GM21717 (cell line): ENCODE results near the gene CDKN3.
"Not testable (repeated sequence)": the region's sequence is repeated elsewhere in the genome, so short reads cannot be mapped to it uniquely, and the experiment has no call there.

ENCODE experiments used
- ATAC-seq: cut with Tn5 transposase; IDR thresholded peaks from one replicate; pipeline ENCODE4 v1.9.1; 2021; ENCODE audit warnings: mild to moderate bottlenecking, moderate library complexity; ENCODE audit not compliant: unreplicated experiment

The CDKN3 gene

DNA sequence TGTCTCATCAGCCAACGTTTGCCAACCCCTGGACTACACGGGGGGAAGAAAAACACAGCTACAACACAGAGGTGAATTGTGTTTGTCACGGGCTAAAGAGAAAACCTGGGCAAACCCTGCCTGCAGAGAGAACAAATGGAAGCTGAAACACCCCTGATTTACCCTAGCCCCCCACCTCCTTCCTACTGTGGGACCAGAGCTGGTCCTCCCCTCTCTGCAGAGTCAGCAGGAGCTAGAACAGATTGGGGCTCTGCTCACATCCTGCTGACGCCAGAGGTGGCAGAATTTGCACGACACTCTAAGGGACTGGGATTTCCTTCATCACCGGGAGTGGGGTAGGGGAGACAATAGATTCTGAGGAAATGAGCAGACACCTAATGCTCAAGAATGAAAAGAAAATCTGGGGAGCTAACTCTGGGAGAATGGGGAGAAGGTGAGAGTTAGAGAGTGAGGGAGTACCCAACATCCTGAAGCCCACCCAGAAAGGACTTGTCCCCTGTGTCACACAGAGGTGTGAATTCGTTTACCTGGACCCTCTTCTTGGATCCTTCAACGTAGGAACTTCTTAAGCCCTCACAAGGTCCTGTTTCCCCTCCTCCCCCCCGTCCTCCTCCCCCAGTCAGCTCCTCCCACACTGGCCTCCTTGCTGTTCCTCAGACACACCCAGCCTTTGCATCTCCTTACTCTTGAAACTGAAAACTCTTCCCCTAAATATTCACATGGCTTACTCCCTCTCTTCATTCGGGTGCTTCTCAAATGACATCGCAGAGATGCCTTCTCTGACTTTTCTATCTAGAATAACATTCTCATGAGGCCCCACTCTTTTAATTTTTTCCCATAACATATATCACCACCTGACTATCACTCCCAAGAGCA, 26.2 kb upstream of the CDKN3 start:
- no peak for ATAC-seq

DNA sequence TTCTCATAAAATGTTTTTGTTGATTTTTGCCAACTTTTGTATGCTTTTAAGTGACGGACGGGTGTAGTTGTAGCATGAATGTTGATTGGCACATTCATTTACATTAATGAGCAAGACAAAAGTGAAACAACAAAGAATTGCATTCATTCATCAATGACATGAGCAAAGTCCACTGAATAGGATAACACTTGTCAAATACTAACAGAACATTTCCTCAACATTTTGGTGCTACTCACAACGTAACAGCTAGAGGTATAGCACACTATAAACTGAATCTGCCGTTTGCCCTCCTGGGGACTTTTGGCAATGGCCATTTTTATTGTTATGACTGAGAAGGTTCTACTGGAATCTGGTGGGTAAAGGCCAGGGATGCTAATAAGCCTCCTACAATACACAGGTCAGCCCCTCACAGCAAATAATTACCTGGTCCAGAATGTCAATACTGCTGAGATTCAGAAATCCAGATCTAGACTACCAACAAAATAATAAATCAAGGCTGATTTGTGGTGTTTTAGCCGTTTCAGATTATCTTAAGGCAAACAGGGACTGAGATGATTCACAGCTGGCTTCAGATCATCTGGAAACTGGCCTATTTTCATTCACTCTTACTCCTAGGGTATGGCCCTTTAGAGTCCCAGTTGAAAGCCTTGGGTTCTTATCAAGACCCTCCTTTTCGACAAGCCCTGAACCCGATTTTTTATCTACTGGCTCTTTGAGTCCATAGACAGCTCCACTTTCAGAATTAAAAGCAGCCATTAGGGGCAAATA, 22.5 kb upstream of the CDKN3 start:
- ATAC-seq, result no peak

DNA sequence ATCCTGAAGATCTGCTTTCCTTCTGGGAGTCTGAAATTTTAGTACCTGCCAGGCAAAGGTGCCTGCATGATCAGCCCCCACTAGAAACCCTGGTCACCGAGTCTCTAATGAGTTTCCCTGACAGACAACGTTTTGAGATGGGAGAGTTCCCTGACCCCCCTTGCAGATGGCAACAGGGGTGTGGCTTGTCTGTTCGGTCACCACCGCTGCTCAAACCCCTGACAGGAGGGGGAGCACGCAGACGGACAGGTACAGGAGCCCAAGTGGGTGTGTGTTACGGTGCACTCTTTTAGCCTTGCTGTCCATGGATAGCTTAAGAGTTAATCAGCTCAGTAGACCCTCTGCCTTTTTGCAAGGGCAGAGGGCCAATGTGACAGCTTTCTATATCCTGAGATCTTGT, 19.3 kb upstream of the CDKN3 start:
- no peak for ATAC-seq

DNA sequence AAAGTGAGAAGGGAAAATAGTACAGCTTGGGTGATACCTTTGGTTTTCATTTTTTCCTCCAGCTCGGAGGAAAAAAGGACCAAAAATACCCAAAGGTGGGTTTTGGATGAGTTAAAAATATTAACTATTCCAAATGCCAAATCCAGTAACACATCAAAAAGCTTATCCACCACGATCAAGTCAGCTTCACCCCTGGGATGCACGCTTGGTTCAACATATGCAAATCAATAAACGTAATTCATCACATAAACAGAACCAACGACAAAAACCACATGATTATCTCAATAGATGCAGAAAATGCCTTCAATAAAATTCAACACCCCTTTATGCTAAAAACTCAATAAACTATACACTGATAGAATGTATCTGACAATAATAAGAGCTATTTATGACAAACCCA, 17.9 kb upstream of the CDKN3 start:
- ATAC-seq, result not testable (repeated sequence)

DNA sequence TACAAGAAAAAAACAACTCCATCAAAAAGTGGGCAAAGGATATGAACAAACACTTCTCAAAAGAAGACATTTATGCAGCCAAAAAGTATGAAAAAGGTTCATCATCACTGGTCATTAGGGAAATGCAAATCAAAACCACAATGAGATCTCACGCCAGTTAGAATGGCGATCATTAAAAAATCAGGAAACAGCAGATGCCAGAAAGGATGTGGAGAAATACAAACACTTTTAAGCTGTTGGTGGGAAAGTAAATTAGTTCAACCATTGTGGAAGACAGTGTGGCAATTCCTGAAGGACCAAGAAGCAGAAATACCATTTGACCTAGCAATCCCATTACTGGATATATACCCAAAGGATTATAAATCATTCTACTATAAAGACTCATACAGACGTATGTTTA, 16.2 kb upstream of the CDKN3 start:
- not testable (repeated sequence) for ATAC-seq

DNA sequence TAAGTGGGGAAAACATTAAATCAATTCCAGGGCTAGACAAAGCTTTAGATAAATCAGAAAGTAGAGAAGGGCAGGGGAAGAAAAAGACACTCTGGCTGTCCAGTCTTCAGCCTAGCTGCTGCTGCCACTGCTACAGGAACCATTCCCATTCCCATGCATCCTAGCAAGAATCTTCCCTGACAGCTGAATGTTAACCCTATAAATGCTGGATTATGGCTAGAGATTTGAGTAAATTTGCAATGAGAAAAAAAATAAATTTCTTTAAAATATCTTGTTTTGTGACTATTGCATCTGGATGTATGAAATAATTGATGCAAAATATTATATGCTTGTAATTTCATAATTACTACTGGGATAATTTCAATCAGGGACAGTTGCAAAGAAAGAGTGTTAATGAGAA, 15.0 kb upstream of the CDKN3 start:
- ATAC-seq, result no peak

DNA sequence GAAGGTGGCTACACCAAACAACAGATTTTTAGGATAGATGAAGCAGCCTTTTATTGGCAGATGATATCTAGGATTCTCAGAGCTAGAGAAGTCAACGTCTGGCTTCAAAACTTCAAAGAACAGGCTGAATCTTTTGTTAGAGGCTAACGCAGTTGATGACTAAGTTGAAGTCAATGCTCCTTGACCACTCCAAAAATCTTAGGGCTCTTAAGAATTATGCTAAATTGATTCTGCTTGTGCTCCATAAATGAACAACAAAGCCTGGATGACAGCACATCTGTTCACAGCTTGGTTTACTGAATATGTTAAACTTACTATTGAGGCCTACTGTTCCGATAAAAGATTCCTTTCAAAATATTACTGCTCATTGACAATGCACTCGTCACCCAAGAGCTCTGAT, 13.0 kb upstream of the CDKN3 start:
- ATAC-seq, result no peak

DNA sequence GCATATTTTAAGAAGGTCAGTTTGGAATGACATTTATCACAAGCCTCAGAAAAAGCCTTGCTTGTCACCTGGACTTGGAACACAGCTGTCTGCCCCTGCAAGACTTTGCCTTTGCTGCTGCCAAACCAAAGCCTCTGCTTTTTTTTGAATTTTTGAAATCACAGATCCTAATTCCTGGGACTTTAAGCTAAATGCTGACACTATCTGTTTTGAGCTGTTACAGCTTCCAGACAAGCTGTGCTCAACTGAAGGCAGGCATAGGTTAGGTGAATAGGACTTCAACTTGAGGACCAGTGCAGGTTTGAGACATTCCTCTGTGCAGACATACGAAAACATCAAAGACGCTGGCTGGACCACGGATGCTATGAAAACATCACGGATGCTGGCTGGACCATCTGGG, 11.3 kb upstream of the CDKN3 start:
- ATAC-seq, result no peak

DNA sequence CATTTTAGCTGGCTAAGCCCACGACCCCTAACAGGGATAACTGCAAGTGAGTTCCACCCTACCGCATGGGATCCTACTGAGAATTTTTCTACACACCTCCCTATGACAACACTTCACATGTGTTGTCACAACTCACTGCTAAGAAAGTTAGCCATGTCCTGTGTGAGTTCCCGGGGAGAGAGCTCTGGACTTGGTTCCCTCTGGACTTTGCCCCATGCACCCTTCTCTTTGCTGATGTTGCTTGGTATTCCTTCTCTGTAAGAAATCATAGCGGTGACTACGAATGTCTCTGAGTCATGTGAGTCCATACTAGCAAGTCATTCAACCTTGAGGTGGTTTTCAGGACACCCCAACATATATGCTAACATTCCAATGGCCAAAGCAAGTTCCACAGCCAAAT, 9.5 kb upstream of the CDKN3 start:
- ATAC-seq, result no peak

DNA sequence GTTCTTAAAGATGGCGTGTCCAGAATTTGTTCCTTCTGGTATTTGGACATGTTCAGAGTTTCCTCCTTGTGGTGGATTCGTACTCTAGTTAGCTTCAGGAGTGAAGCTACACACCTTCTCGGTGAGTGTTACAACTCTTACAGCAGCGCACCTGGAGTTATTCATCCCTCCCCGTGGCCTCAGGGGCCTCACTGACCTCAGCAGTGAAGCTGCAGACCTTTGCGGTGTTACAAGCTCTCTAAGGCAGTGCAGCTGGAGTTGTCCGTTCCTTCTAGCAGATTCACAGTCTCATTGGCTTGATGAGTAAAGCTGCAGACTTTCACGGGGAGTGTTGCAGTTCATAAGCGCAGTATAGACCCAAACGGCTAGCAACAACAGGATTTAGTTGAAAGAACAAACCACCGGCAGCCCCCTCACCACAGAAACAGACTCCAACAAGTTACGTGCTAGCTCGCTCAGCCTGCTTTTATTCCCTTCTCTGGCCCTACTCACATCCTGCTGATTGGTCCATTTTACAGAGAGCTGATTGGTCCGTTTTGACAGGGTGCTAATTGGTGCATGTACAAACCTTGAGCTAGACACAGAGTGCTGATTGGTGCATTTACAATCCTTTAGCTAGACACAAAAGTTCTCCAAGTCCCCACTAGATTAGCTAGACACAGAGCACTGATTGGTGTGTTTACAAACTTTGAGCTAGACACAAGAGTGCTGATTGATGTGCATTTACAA, 4.5 kb upstream of the CDKN3 start:
- ATAC-seq, result no peak

DNA sequence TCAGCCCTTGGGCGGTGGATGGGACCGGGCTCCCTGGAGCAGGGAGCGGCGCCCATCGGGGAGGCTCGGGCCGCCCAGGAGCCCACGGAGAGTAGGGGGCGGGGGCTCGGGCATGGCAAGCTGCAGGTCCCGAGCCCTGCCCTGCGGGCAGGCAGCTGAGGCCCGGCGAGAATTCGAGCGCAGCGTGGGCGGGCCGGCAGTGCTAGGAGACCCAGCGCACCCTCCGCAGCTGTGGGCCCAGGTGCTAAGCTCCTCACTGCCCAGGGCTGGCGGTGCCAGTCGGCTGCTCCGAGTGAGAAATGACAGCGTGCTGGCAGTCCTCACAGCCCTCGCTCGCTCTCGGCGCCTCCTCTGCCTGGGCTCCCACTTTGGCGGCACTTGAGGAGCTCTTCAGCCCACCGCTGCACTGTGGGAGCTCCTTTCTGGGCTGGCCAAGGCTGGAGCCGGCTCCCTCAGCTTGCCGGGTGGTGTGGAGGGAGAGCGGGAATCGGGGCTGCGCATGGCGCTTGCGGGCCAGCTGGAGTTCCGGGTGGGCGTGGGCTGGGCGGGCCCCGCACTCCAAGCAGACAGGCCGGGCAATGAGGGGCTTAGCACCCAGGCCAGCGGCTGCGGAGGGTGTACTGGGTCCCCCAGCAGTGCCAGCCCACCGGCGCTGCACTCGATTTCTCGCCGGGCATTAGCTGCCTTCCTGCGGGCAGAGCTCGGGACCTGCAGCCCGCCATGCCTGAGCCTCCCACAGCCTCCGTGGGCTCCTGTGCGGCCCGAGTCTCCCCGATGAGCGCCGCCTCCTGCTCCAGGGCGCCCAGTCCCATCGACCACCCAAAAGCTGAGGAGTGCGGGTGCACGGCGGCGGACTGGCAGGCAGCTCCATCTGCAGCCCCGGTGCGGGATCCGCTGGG, 3.6 kb upstream of the CDKN3 start:
- not testable (repeated sequence) for ATAC-seq

DNA sequence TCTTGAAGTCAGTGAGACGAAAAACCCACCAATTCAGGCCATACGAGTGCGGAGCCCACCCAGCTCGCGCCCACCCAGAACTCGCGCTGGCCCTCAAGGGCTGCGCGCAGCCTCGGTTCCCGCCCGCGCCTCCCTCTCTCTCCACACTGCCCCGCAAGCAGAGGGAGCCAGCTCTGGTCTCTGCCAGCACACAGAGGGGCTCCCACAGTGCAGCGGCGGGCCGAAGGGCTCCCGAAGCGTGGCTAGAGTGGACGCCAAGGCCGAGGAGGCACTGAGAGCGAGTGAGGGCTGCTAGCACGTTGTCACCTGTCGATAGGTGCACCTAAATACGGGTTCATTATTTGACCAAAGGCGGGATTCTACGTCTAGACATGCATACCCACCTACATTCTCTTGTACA, 2.2 kb upstream of the CDKN3 start:
- ATAC-seq, result no peak

DNA sequence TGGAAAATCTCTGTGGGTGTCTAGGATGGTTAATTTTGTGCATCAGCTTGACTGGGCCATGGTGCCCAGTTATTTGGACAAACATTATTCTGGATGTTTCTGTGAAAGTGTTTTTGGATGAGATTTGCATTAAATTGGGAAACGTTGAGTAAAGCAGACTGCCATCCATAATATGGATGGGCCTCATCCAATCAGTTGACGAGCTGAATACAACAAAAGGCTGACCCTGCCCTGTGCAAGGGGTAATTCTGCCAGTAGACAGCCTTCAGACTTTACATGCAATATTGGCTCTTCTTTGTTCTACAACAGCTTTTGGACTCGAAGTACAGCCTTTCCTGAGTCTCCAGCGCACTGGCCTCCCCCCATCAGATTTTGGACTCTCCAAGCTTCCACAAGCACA, 1.5 kb upstream of the CDKN3 start:
- ATAC-seq, result no peak

DNA sequence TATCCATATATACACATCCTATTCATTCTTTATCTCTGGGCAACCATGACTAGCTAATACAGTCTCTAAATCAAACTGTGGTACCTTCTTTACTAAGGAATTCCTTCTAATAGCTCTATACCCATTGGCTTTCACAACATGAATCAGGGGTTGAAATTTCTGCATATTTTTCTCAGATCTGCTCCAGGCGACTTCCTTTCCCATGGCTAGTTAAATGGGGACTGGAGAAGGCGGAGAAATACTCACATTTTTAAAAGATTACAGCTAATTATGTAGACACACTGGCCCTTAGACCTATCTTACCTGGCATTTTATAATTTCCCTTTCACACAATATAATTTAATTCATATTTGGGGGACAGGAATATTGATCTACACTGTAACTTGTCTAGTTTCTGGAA, 1.1 kb upstream of the CDKN3 start:
- no peak for ATAC-seq

DNA sequence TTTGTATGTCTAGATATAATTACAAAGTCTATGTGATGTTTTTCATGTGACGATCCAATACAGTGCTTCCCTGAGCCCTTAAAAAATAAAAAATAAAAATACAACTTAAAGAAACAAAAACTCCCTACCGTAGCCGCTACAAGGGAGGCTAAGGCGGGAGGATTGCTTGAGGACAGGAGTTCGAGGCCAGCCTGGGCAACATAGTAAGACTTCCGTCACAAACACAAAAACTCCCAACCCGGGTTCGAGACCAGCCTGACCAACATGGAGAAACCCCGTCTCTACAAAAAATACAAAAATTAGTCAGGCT, 669 bp upstream of the CDKN3 start:
- ATAC-seq, result no peak

DNA sequence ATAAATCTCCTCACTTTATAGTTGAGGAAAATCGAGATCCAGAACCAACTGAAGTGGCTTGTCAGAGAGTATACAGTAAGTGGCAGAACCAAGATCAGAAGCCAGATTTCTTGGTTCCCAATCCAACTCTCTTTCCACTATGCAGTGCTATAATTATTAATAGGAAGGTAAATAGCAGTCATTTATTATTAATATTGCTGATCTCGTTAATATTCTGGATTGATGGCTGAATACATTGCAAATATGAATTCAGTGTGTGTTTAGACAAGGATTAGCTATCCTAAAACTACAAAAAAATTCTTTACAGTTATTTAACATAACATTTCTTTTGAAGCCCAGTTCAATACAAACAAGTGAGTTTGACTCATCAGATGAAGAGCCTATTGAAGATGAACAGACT, 2.8 kb downstream of the CDKN3 start:
- no peak for ATAC-seq

DNA sequence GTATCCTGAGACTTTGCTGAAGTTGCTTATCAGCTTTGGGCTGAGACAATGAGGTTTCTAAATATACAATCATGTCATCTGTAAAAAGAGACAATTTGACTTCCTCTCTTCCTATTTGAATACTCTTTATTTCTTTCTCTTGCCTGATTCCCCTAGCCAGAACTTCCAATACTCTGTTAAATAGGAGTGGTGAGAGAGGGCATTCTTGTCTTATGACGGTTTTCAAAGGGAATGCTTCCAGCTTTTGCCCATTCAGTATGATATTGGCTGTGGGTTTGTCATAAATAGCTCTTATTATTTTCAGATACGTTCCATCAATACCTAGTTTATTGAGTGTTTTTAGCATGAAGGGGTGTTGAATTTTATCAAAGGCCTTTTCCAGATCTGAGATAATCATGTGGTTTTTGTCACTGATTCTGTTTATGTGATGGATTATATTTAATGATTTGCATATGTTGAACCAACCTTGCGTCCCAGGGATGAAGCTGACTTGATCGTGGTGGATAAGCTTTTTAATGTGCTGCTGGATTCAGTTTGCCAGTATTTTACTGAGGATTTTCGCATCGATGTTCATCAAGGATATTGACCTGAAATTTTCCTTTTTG, 6.7 kb downstream of the CDKN3 start:
- not testable (repeated sequence) for ATAC-seq

DNA sequence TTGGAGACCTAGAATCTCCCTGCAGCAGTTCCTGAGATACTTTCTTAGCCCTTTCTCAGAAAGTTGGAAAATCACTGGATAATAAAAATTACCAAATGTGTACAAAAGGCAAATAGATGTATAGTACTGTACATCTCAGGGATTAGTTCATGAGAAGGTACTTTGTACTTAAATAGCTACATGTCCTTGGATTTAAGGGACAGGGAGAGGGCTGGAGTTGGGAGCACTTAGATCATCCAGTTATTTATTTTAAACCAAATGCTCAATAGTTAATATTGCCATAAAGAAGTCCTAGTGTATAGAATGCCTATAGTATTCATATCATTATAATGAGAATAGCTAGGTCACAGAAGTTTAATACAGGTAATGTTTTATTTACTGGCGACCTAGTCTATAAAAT, 13.4 kb downstream of the CDKN3 start:
- no peak for ATAC-seq

DNA sequence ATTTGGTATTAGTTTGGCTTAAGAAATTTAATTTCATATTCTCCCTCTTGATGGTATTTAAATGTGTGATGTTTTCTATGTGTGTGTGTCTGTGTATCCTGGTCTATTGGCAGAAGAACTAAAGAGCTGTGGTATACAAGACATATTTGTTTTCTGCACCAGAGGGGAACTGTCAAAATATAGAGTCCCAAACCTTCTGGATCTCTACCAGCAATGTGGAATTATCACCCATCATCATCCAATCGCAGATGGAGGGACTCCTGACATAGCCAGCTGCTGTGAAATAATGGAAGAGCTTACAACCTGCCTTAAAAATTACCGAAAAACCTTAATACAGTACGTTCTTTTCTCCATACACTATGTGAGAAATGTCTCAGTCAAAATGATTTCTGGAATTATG, 14.6 kb downstream of the CDKN3 start:
- no peak for ATAC-seq

DNA sequence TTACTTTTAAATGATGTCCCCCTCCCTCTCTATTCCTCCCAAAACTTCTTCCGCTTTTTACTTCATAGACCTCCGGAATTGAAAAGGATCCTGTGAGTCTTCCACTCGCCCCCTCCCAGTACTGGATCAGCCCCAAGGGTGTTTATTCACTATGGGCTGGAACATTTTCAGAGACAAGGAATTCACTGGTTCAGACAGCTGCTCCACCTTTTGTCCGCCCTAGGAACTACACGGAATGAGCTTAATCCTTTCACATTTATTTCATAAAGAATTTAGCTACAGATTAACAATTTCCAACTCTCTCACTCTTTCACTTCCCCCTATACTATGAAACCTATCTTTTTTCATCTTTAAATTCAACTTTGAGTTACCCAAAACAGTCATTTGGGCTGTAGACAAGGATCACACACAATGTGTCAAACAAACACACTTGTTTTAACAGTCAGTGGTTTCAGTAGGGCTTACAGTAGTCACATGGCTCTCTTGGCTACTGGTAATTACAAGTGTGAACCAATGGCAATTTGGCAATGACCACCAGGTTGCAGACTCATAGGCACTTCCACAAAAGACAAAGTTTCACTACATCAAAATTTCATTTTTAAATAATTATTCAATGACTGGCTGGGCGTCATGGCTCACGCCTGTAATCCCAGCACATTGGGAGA, 23.8 kb downstream of the CDKN3 start:
- no peak for ATAC-seq
